D341Med (cell line): ENCODE results near the gene DOK5.
"Not testable (repeated sequence)": the region's sequence is repeated elsewhere in the genome, so short reads cannot be mapped to it uniquely, and the experiment has no call there.

Experiments used
- DNase-seq: peaks from one replicate; pipeline ENCODE4 v3.0.0; 2012; ENCODE audit warnings: low spot score

DOK5 gene

DNA sequence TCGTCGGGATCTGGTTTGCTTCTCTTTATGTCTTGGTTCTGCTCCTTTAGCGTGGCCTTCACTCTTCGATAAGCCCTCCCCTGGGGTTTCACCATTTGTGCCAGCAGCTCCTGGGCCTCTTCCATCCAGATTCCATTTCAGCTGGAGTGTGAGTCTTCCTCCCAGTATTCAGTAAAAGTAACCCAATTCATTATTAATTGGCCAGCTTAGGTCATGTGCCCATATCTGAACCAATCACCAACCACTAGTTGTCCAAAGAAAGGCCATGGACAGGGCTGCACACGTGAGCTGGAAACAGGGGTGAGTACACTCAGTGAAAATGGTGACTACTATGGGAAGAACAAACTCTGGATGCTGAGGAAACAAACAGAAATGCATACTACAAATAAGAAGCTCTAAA, 2.8 kb upstream of the DOK5 start:
- no peak for DNase-seq

DNA sequence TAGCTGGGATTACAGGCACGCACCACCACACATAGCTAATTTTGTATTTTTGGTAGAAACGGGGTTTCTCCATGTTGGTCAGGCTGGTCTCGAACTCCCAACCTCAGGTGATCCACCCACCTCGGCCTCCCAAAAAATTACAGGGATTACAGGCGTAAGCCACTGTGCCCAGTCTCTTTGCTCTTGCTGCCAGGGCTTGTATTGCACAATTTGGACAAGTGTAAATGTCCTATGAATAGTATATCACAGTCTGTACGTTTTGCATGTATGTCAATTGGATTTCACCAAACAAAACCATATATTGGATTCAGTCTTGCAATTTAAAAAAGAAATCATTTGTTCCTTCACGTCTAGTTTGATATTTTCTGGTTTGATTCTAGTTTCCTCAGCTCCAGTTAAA, 2.1 kb upstream of the DOK5 start:
- no peak for DNase-seq

DNA sequence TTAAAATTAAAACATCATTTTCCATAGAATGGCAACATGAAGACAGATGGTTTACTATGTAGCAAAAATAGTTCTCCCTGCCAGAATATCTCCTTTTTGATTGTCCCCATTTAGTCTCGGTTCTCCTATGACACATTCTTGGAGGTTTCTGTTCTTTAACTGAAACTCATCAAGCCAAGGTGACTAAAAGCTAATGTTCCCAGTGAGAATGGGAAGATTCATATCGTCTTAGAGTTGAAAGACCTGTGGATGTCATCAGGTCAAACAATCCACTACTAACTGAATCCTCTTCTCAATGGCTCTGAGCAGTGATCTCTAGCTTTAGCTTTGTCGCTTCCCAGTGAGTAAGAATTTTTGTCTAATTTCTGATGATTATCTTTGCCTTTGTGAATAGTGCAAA, 1.3 kb upstream of the DOK5 start:
- DNase-seq: no peak

DNA sequence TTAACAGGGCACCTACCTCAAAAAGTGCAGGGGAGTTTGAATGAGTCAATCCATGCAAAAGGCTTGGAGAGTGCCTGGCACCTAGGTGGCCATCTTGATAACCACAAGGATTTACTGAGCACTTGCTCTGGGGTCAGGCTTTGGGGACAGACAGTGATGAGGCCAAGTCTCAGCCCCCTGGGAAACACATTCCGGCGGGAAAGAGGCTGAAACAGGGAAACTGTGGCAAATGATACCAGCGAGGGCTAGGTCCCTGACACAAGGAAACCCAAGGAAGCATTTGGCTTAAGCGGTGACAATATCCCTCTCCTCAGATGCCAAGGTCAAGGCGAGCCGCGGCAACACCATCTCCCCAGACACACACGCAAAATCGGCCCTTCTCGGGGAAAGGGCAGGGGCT, 527 bp upstream of the DOK5 start:
- DNase-seq: no peak

DNA sequence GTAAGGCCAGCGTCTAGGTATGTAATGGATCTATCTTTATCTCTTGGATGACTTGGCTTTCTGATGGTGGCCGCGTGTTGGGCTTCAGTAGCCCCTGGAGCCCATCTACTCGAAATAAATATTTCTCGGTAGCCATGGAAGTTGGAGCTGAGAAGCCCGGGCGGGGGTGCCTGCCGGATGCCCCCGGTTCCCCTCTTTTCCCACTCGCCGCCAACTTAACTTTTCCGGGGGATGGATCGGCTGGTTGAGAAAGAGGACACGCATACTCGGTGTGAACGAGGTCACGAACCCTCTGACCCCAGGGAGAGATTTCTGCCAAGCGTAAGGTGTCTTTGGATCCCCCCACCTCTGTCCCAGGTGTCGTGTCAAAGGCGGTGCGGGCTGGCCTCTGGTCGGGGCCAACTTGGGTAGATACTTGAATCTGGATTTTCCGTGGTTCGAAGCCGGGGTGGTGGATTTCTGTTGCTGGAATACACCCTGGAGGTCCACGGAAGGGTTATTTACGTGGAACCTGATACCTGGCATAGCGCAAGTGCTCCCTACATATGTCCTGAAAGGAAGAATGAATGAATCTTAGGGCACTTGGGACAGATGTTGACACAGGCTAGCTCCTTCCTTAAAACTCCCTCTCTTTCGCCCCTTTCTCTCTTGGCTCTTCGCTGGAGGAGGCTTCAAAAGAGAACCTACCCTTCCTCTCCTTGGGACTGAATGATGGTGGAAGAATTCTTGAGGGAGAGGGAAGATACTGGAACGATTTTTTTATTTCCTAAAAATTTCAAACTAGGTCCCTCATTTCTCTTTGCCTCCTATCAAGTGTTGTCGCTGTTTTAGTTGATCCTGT, 996 bp downstream of the DOK5 start:
- no peak for DNase-seq

DNA sequence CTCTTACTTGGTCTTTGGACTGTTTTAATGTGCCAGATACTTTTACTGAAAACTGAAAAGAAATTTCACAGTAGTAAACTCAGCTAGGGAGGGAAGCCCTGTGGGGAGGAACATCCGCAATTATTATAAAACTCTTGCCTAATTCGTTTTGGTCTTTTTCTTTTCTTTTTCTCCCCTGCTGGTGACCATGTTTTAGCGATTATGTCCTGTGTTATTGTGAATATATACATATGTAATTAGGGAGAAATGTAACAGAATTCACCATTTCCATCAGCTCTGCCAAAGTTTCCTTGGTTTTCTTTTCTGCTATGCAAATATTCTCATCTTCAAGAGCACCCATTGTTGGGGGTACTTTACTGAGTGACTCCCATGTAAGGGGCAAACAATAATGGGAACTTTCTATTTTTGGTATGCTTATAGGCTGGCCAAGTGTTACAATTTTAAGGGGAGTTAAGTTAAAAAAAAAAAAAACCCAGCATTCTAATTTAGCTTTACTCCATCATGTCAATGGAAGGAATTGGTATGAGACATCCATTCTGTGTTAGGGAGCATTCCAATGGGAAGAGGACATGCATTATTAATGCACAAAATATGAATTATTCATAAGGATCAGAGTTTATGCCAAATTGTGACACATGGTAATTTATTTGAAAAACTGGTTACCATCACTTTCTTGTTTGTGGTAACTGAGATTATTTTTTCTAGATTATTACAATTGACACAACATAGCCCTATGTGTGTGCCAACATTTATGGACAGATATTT, 2.0 kb downstream of the DOK5 start:
- no peak for DNase-seq

DNA sequence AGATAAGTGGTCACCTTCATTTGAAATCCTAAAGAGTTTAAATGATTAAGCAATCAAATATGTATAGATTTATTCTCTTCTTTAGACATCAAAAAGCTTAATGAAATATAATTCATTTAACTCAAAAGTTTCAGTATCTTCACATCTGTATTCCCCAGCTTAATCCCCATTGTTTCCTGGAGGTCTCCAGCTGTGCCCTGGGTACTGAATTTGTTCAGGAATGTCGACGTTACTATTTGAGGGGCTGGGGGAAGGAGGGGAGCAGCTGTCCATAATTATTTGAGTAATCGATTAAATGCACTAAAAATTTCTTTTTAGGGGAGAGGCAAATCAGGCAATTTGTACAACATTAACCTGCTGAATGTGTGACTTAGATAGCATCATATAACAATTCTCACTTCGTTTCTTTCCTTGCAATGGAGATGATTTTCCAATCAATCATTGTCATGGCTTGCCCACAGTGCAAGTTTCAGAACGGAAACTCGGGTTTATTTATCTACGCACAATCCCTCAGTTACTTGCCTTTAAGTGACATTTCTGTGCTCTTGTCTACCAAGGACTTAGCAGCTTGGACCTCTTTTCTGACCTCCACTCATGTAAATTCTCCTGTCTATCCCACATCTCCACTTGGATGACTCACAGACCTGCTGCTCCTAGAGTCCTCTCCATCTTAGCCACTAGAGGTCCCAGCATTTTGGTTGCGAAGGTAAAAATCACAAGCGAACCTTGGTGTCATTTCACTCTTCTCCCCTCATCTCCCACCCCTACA, 3.9 kb downstream of the DOK5 start:
- DNase-seq: no peak

DNA sequence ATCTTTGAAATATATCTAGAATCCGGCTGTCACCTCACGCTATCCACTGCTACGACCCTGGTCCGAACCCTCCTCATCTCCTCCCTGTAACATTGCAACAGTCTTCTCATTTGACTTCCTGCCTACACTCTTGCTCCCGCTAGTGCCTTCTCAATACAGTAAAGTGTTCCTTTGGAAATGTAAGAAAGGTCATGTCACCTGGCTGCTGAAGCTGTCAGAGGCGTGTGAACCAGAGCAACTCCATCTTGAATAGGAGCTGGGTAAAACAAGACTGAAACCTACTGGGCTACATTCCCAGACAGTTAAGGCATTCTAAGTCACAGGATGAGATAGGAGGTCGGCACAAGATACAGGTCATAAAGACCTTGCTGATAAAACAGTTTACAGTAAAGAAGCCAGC, 4.5 kb downstream of the DOK5 start:
- DNase-seq: not testable (repeated sequence)

DNA sequence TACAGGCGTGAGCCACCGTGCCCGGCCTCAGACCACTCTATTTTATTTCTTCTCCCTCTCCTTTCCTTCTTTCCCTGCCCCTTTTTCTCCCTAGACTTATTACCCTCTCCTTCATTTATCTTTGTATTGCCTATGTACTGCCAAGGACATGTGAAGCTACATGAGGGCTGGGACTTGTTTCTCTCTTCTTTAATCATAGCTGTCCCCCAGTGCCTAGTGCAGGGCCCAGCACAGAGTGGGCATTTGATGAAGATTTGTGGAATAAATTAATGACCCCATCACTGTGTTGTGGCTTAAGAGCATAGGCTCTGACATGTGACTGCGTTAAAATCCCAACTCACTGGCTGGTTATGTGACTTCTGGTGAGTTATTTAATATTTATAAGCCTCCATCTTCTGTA, 6.0 kb downstream of the DOK5 start:
- no peak for DNase-seq

DNA sequence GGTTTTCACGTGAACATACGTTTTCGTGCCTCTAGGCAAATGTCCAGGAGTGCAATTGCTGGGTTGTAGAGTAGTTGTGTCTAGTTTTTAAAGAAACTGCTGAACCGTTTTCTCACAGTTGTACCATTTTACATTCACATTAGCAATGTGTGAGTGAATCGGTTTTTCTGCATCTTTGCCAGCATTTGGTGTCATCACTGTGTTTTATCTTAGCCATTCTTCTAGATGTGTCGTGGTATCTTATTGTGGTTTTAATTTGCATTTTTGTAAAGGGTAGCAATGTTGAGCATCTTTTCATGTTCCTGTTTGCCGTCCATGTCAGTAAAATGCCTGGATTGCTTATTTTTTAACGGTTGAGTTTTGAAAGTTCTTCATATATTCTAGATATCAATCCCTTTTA, 10.2 kb downstream of the DOK5 start:
- no peak for DNase-seq

DNA sequence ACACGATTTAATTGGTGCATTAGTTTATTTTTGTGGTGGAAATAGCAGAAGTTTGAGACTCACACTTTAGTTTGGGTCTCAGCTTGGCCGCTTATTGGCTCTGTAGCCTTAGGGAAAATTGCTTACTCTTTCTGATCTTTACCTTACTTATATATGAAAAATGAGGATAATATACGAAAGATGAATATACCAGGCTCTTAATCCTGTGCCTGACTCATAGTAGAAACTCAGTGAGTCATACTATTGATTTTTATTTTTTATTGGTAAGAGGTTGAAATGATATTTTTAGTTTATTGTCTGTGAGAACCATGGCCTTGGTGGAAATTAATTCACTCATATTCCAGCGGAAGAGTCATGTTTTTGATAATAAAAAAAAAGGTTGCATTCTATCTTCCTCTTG, 11.2 kb downstream of the DOK5 start:
- no peak for DNase-seq

DNA sequence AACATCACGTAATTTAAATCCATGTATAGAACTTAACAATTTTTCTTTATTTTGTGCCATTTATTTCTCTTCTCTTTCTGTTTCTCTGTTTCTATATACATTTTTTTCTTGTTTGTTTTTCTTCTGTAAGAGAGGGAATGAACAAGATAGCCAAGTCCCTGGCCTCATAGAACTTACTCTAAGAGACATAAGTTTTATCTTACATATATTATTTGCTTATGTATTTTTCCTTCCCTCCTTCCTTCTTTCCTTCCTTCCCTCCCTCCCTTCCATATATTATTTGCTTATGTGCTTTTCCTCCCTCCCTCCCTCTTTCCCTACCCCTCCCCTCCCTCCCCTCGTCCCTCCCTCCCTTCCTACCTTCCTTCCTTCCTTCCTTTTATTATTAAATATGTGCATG, 13.0 kb downstream of the DOK5 start:
- DNase-seq: no peak

DNA sequence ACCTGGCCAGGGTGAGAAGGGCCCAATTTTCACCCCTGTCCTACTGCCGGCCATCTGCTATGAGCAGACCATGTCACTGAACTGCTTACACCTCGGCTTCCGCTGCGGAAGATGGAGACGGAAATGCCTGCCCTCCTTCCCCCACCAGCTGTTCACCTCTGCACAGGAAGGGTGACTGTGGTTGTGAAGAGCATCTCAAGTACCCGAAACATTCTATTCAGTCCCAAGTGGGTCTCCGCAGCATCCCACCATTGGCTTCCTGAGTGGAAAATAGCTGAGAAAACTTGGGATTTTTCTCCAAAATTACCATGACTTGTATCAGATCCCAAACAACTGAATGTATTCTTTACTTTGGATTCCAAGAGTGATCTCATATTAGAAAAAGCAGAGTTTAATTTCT, 16.1 kb downstream of the DOK5 start:
- no peak for DNase-seq

DNA sequence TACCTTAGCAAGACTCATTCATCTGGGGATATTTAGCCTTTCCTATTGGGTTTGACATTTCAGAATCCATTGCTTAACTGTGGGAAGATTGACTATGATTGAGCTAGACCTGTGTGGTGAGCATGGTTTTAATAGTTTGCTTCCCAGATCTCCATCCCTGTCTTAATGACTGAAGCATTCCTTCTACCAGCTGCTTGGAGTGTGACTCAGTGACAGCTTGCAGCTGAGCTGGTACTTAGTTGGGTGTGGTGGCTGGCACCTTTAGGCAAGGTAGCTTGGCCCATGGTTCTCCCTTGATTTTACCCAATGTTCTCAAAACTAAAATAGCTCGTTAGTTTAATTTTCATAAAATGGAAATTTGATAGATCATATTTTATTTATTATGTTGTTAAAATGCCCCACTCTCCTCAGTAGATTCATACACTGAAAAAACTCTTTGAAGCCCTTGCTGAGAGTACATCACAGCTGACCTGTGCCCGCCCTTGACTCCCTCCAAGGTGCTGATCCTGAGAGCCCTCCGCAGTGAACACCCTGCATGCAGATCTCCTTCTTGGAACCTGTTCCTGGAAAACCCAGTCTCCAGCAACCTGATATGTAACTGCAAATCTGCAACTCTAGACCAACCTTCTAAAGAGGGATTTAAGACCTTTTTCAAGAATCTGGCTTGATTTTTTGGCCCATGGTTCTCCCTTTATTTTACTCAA, 19.1 kb downstream of the DOK5 start:
- no peak for DNase-seq

DNA sequence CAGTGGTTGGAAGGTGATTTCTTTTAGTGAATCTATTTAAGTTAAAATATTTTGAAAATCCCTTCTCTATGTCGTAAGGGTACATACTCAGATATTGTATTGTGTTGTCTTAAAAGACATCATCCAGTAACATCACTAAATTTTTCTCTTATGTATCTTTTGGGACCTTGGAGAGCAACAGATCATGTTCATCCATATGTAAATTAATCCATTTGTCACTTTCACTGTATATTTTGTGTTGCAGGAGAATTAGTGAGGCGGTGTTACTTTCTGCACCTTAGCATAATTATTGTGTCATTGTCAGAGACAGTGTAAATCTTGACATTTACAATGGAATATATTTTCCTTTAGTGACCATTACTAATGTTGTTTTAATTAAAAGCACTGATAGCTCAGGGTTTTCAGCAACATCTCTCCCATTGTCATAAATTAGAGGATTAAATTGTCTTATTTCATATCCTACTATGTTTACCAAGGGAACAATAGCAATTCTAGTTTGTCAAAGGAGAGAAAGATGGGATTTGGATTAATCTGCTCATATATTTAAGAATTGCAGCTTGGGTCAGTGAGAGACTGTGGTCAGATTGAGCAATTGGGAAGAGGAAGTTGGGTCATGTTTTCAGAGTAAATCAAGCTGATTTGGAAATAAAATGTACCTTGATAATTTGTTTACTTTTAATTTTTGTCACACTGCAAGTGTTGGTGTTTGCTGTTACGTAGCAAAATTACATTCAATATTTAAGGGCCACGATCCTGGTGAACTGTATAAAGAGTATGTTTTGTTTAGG, 22.7 kb downstream of the DOK5 start:
- DNase-seq: no peak

DNA sequence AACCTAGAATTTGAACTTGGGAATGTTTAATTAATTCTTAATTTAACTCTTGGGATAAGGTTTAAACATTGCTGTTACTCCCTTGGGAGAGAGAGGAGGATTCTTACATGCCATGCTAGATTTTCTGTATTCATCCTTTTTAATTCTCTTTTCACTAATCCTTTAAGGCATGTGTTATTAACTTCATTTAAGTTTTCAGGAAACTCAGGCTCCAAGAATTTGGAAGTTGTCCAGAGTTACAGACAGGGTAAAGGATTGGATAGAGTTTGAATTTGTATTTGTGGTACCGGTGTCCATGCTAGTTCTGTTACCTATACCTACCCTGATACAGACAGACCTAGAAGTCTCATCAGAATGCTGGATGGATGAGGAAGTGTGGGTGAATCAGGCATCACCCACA, 23.7 kb downstream of the DOK5 start:
- DNase-seq: no peak

DNA sequence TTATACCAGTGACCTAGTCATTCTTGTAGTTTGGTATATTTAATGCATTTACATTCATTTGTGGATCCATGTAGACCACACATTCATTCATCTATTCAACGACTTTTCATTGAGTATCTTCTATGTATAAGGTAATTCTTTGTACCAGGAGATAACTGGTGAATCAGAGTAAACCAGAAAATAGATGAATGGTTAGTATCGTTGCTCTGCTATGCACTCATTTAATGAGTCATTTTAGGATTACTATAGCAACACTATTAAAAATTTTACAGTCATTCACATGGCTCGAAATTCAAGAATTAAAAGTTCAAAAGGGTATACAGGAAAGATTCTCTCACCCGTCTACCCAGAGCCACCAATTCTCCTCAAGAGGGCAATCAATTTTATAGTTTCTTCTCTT, 26.8 kb downstream of the DOK5 start:
- no peak for DNase-seq

DNA sequence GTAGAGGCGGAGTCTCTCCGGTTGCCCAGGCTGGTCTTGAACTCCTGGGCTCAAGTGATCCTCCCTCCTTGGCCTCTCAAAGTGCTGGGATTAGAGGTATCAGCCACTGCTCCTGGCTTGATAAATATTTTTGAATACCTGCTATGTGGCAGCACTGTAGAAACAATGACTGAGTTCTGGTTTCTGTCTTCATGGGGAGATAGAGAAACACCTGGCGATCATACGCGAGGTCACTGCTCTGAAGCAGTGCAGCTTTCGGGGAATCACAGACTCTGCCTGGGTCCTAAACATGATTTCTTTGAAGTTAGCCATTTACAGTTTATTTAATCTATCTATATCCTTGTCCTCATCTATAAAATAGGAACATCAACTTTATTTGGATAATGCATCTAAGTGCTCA, 31.2 kb downstream of the DOK5 start:
- DNase-seq: no peak

DNA sequence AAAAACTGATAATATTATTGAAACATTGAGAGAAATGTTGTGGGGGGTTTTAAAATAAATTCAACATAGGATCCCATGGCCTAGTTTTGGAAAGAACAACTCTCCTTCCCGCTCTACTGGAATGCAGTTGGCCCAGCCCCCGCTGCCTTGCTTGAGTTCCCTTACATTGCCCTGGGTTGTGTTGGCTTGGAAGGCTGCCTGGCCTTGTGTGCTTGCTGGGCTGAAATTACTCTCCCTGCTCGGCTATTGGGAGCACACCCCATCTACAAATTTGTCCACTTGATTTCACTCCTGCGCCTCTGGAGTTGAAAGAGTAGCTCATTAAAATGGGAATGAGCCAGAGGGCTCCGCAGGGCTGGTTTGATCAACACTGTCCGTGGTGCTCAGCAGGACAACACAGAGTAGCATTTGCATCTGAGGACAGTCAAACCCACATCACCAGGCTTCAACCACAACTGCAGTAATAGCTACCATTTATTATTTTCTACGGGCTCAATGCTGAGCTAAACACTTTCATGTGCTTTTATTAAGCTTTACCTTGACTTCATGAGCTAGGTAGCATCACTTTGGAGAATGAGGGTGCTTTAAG, 35.2 kb downstream of the DOK5 start:
- DNase-seq: no peak

DNA sequence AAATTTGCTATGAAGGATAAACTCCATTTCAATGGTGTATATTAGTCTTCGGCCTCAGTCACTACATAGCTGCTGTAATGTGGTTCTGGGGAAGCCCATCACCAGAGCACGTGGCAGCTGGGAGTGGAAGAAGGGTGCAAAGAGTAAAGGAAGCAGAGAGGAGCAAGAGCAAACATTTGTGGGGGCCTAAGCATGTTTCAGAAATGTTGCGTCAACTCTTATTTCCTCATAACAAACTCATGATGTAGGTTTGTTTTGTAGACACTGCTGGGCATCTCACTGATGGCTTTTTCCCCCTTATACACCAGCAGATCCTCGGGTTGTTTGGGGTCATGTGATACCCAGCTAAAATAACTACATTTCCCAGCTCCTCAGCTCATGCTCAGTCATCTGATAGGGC, 37.3 kb downstream of the DOK5 start:
- no peak for DNase-seq

DNA sequence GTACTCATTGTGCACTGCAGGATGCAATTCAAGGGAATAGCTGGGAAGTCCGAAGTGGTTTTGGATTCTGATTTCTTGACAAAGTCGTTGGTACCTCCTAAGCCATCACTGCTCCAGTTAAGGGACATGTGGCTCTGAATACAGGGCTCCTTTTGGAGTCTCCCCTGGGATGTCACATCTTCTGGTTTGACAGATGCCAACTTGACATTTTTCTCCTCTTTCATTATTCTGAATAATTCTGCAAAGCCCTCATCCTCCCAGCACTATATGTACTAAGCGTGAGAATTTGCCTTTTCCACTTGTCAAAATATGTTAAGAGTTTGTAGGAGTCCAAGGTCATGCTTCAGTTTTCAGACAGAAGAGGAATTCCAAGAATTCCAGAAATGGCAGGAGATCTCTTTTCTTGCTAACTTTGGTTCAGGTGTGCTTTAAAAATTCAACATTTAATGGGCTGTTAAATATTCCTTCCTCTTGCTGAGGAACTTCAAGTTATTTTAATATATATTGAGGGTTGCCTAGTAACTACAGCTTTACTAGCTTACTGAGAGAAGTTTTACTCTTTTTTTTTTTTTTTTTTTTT, 38.7 kb downstream of the DOK5 start:
- no peak for DNase-seq
